Chondrocyte (in vitro differentiated cells): Measurements from ENCODE around the gene PPIA. TPM values are rescaled to one million over a fixed set of nuclear protein-coding genes. Genes with fewer than 3 reads are reported as not detected.
A peak's percentile ranks its signal among the peaks of the same experiment; 100 is the strongest.

Source experiments
- DNase-seq: peaks from one replicate; pipeline ENCODE4 v3.0.0; 2021; ENCODE audit warnings: mixed read lengths, low spot score
- H3K27ac Mint-ChIP-seq: one replicate; pipeline ENCODE4 v1.8.0; 2021; ENCODE audit warnings: mild to moderate bottlenecking, moderate library complexity, mixed read lengths; ENCODE audit not compliant: unreplicated experiment
- H3K27me3 Mint-ChIP-seq: 2 replicates; pipeline ENCODE4 v1.8.0; 2021; ENCODE audit warnings: low read depth, mixed read lengths
- H3K36me3 Mint-ChIP-seq: 2 replicates; pipeline ENCODE4 v1.8.0; 2021; ENCODE audit warnings: low read depth, mixed read lengths
- H3K4me1 Mint-ChIP-seq: 2 replicates; pipeline ENCODE4 v1.8.0; 2021; ENCODE audit warnings: low read depth, mild to moderate bottlenecking, mixed read lengths
- H3K4me3 Mint-ChIP-seq: one replicate; pipeline ENCODE4 v1.8.0; 2021; ENCODE audit warnings: mild to moderate bottlenecking, moderate library complexity, mixed read lengths; ENCODE audit not compliant: unreplicated experiment
- H3K9me3 Mint-ChIP-seq: 2 replicates; pipeline ENCODE4 v1.8.0; 2021; ENCODE audit warnings: low read depth, mixed read lengths
- CTCF ChIP-seq: fragments of 200-600 bp; sonication (generic); IDR thresholded peaks from 2 replicates; pipeline ENCODE4 v1.5.0; 2021; ENCODE audit warnings: antibody characterized with exemption, mild to moderate bottlenecking, moderate library complexity
- total RNA-seq: library from RNA; stranded (reverse); gene quantifications from 3 replicates; pipeline ENCODE4 v1.2.1, GENCODE V29; 2021

Gene PPIA
- total RNA-seq, 1 donor from 2014 or later, result 1,479 TPM

- Mint-ChIP-seq H3K9me3 (no peaks in the 10 kb centered on the region), H3K4me1 (peaks cover 43% of the 10 kb centered on the region), H3K27me3 (no peaks in the 10 kb centered on the region), H3K27ac (peak overlapping the region; percentile 98), H3K4me3 (peak overlapping the region; percentile 93), H3K36me3 (no peaks in the 10 kb centered on the region)
- no peak for TF ChIP-seq CTCF
- DNase-seq, result no peak
Observed at GRCh38 chr7:44849259-44849884, 52.9 kb downstream of the PPIA start.

- H3K4me3 Mint-ChIP-seq, result peak overlapping the region; percentile 20
- H3K9me3 Mint-ChIP-seq, result no peaks in the 10 kb centered on the region
- DNase-seq, result no peak
- H3K27ac Mint-ChIP-seq, result peak overlapping the region; percentile 41
- peaks cover 37% of the 10 kb centered on the region for H3K4me1 Mint-ChIP-seq
- H3K36me3 Mint-ChIP-seq, result no peaks in the 10 kb centered on the region
- H3K27me3 Mint-ChIP-seq, result no peaks in the 10 kb centered on the region
- no peak for TF ChIP-seq CTCF
Observed at GRCh38 chr7:44849885-44850544, 53.5 kb downstream of the PPIA start.

GRCh38 chr7:44852590-44852989 lies 56.1 kb downstream of the PPIA start:
- Mint-ChIP-seq H3K27ac (no peak overlapping the region), H3K4me3 (no peak overlapping the region), H3K4me1 (peaks cover 19% of the 10 kb centered on the region), H3K9me3 (no peaks in the 10 kb centered on the region), H3K36me3 (no peaks in the 10 kb centered on the region), H3K27me3 (no peaks in the 10 kb centered on the region)
- TF ChIP-seq CTCF, result no peak
- DNase-seq, result no peak

Other genes starting within 250 kb of the PPIA start
- 48.7 to 52.7 TPM (median 49.9 TPM) in 3 replicates for gene DDX56, start 222.8 kb upstream of the PPIA start, total RNA-seq
- gene TMED4, start 214.4 kb upstream of the PPIA start, total RNA-seq, result 55.1 to 65.9 TPM (median 55.6 TPM) in 3 replicates
- 80.0 to 128 TPM (median 83.7 TPM) in 3 replicates for gene OGDH, start 190.1 kb upstream of the PPIA start, total RNA-seq
- 68.5 to 73.5 TPM (median 72.6 TPM) in 3 replicates for gene ZMIZ2, start 47.8 kb upstream of the PPIA start, total RNA-seq
- gene H2AZ2, start 51.4 kb downstream of the PPIA start, total RNA-seq, result 119 to 139 TPM (median 126 TPM) in 3 replicates
- 21.9 to 22.2 TPM (median 22.2 TPM) in 3 replicates for gene PURB, start 88.8 kb downstream of the PPIA start, total RNA-seq
- gene MYO1G, start 182.3 kb downstream of the PPIA start, total RNA-seq, result 0.05 to 0.36 TPM in 2 of 3 replicates, not detected in the other
- gene CCM2, start 203.5 kb downstream of the PPIA start, total RNA-seq, result 43.7 to 53.7 TPM (median 47.8 TPM) in 3 replicates